Activated CD8-positive, alpha-beta memory T cell treated with anti-CD3 and anti-CD28 coated beads, Interleukin-2, amount 50 U/mL, for 48 hours (primary cell): ENCODE results near the gene KRTAP10-7.
"Not testable (repeated sequence)": the region's sequence is repeated elsewhere in the genome, so short reads cannot be mapped to it uniquely, and the experiment has no call there.

Experiments used
- DNase-seq: peaks from one replicate; pipeline ENCODE4 v3.0.0-alpha.2; 2020

KRTAP10-7 gene

DNA sequence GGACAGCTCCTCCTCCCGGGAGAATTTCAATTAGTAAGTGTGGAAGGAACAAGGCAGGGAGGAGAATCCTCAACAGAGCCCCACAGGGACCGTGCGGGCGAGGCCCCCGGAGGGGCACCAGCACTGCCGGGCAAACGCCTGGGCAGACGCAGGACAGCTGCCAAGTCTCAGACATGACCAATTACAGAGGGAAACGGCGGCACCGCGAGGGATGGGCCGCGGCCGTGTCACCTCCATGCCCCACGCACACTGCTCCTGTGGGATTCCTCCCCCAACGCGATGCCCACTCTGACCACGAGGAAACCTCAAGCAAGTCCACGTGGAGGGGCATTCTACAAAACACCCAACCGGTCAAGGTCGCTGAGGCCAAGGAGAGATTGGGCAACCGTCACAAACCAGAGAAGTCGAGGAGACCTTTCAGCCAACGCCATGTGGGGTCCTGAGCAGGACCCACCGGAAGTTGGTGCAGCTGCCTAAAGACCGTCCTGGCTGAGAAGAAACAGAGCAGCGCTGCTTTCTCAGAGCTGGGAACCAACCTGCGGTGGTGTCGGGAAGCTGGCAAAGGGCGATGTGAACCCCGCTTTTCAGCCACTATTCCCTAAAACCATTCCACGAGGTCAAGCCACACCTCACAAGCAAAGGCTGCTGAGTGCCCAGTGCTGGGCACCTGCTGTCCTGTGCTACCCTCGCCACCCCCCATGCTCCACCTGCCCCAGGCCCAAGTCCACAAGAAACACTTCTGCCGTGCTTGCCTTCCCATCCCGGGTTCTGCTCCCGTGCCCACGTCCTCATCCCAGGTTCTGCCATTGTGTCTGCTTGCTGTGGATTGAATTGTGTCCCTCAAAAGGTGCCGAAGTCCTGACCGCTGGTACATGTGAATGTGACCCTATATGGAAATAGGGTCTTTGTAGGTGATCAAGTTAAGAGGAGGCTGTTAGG lies 28.3 kb upstream of the KRTAP10-7 start:
- peak; percentile 42 for DNase-seq

- no peak for DNase-seq
These were observed 27.3 kb upstream of the KRTAP10-7 start for GRCh38 chr21:44572959-44573583.

DNA sequence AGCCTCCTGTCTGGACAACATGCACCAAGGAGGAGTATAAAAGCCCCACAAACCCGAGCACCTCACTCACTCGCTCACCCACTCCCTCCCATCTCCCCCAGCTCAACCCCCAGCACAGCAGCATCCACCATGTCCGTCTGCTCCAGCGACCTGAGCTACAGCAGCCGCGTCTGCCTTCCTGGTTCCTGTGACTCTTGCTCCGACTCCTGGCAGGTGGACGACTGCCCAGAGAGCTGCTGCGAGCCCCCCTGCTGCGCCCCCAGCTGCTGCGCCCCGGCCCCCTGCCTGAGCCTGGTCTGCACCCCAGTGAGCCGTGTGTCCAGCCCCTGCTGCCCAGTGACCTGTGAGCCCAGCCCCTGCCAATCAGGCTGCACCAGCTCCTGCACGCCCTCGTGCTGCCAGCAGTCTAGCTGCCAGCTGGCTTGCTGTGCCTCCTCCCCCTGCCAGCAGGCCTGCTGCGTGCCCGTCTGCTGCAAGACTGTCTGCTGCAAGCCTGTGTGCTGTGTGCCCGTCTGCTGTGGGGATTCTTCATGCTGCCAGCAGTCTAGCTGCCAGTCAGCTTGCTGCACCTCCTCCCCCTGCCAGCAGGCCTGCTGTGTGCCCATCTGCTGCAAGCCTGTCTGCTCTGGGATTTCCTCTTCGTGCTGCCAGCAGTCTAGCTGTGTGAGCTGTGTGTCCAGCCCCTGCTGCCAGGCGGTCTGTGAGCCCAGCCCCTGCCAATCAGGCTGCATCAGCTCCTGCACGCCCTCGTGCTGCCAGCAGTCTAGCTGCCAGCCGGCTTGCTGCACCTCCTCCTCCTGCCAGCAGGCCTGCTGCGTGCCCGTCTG lies 26.6 kb upstream of the KRTAP10-7 start, which contains the start of gene KRTAP10-4:
Gene KRTAP10-4, plus strand, starts transcription at position 100 of the 827 bp plus-strand sequence. Its CDS starts 30 bp downstream, at position 130.
- not testable (repeated sequence) for DNase-seq

- no peak for DNase-seq
These were observed 25.7 kb upstream of the KRTAP10-7 start for GRCh38 chr21:44574457-44575306.

GRCh38 chr21:44575307-44576024 lies 24.9 kb upstream of the KRTAP10-7 start:
- no peak for DNase-seq

DNA sequence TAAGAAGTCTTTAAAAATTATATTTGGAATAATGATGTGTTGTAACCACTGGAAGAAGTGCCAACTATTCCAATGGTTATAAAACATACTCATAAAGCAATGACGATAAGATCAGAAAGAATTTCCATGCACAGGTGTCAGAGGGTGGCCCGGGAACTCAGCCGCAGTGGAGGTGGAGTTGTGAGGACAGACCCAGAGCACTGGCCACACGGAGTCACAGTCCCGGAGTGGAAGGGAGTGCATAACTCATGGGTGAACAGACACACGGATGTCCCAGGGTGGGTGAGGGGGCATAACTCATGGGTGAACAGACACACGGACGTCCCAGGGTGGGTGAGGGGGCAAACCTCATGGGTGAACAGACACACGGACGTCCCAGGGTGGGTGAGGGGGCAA lies 24.4 kb upstream of the KRTAP10-7 start:
- no peak for DNase-seq

GRCh38 chr21:44578371-44579055 lies 21.9 kb upstream of the KRTAP10-7 start:
- DNase-seq, result no peak

GRCh38 chr21:44579056-44579832 lies 21.2 kb upstream of the KRTAP10-7 start:
- DNase-seq, result no peak

GRCh38 chr21:44579833-44580144 lies 20.6 kb upstream of the KRTAP10-7 start:
- DNase-seq, result no peak

DNA sequence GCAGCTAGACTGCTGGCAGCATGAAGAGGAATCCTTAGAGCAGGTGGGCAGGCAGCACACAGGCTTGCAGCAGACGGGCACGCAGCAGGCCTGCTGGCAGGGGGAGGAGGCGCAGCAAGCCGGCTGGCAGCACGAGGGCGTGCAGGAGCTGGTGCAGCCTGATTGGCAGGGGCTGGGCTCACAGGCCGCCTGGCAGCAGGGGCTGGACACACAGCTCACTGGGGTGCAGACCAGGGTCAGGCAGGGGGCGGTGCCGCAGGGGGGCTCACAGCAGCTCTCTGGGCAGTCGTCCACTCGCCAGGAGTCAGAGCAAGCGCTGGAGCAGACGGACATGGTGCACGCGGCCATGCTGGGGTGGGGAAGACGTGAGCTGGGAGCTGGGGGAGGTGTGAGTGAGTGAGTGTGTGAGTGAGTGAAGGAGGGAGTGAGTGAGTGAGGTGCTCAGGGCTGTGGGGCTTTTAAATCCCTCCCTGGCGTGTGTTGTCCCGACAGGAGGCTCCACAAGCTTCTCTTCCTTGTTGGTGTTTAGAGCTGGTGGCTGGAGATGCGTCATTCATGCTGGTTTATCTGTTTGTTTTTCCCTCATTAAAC lies 20.1 kb upstream of the KRTAP10-7 start, which contains the start of gene KRTAP10-5:
Gene KRTAP10-5, minus strand, starts transcription at position 374 of the 591 bp plus-strand sequence. Its CDS starts 26 bp downstream, at position 348.
- DNase-seq, result not testable (repeated sequence)

- no peak for DNase-seq
These were observed 19.2 kb upstream of the KRTAP10-7 start for GRCh38 chr21:44581158-44581557.

DNA sequence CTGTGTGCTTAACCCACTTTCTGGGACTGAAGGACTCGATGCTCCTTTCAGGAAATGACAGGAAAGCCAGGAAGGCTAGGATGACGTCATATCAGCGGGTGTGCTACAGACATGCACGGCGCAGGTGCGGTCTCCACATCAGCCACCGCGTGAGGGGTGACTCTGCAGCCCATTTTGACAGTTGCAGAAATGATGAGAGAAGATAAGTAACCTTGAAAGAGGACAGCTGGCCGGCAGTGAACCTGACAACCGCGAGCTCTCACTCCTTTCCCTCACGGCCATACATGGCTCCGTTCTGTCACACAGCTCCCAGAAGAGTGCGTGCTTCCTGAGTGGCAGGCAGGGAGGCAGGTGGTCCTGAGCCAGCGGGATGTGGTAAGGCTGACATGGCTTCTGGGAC lies 18.3 kb upstream of the KRTAP10-7 start:
- DNase-seq, result no peak

DNA sequence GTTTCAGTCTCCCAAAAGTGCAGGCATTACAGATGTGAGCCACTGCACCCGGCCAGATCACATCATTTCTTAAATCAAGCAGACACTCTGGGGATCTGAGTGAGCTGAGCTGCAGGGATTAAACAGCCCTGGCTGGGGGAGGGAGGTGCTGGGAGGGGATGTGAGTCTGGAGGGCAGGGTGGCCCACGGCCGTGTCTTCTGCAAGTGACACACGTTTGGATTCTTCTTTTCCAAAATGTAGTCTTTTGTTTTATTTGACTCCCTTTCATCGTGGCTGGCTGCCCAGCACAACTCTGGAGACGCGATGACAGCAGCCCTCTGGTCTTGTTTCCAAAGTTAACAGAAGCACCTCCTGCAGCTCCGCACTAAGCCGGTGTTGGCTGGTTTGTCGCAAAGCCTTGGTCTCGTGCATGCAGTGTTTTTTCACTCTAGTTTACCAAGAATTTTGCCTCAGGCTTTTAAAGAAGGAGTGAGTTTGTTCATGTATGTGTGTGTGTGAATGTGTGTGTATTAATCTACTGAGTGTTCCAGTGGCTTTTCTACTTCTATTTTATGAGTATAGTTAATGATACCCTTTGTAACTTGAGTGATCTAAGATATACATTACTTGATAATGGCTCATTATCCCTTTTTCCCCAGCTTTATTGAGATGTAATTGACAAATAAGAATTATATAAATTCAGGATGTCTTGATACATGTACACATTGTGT lies 17.2 kb upstream of the KRTAP10-7 start:
- no peak for DNase-seq

DNA sequence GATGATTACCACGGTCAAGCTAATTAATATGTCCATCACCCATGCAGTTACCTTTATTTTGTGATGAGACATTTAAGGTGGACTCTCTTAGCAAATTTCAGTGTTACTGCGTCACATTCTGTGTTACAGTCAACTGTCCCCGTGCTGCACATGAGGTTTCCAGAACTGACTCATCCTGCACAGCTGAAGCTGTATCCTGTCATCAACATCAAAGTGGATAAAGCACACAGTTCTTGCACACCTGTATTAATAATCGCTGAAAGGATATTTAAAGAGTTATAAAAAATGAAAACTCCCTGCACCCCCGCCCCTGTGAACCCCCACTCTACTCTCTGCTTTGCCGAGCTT lies 16.6 kb upstream of the KRTAP10-7 start:
- DNase-seq, result no peak

DNA sequence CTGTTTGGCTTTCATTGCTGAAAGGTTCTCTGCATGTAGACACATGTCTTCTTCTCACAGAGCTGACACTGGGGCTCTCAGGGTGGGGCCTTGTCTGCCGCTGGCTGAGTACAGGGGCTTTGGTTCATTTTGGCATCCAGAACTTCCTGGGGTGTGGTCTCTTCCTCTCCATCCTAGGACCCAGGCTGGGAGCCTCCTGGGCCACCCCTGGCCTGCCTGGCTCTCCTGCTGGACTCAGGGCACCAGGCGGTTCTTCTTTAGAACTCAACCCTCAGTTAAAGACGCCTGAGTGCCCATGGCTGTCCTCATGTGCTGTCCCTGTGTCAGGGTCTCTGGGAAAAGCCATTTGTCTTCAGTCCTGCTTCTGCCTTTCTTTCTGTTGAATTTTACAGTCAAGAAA lies 14.5 kb upstream of the KRTAP10-7 start:
- no peak for DNase-seq

- DNase-seq, result no peak
These were observed 11.3 kb upstream of the KRTAP10-7 start for GRCh38 chr21:44589094-44589493.

GRCh38 chr21:44589586-44590305 lies 10.7 kb upstream of the KRTAP10-7 start:
- DNase-seq, result no peak

- DNase-seq, result no peak
These were observed 10.1 kb upstream of the KRTAP10-7 start for GRCh38 chr21:44590311-44590721.
